Motor neuron (in vitro differentiated cells): ENCODE measurements around the gene SHF. TPM values are rescaled to one million over a fixed set of nuclear protein-coding genes. Genes with fewer than 3 reads are reported as not detected.
"Not testable (repeated sequence)": the region's sequence is repeated elsewhere in the genome, so short reads cannot be mapped to it uniquely, and the experiment has no call there.

Experiments
- ATAC-seq, 8 experiments: fragments of 200-7000 bp; cut with Tn5 transposase; replicated peaks in 6 of 8; 2 replicates each; pipeline ENCODE4 v1.8.0; 2021; ENCODE audit warnings: mild to moderate bottlenecking in 8 of 8, moderate library complexity in 8 of 8
- H3K27ac ChIP-seq, 2 donors: fragments of 250-450 bp; sonication (Bioruptor Pico); 2 replicates each; pipeline ENCODE4 v1.9.0; 2021; ENCODE audit warnings: antibody characterized with exemption in 2 of 2, mild to moderate bottlenecking in 2 of 2, moderate library complexity in 1 of 2
- H3K4me1 ChIP-seq, 2 donors: fragments of 250-450 bp; sonication (Bioruptor Pico); replicated peaks in 1 of 2; 2 replicates each; pipeline ENCODE4 v1.6.1; 2021; ENCODE audit warnings: antibody characterized with exemption in 2 of 2, mild to moderate bottlenecking in 2 of 2, moderate library complexity in 1 of 2
- H3K4me3 ChIP-seq, 5 donors: fragments of 250-450 bp; sonication (Bioruptor Pico); 2 replicates each; pipeline ENCODE4 v1.9.0; 2021; ENCODE audit warnings: antibody characterized with exemption in 5 of 5, mild to moderate bottlenecking in 5 of 5, moderate library complexity in 4 of 5
- WGBS, 10 experiments: fragments of 450-650 bp; shearing (Covaris generic); methylation state at CpG; one replicate each; pipeline ENCODE4 v1.0.0; 2022; 5-methylcytosine and 5-hydroxymethylcytosine counted together
- in situ Hi-C, 9 experiments: fragments of 400-800 bp; cut with MboI; loops; one replicate each; pipeline ENCODE4 v1.15.0; 2021; ENCODE audit warnings: low sequenced_read_pairs in 9 of 9, low pct_unique_long_range_greater_than_20kb in 2 of 9; ENCODE audit not compliant: unreplicated experiment in 9 of 9
- total RNA-seq, 8 experiments: library from RNA; unstranded; fragments of 300-600 nt; gene quantifications; 2 replicates each; pipeline versions ENCODE4 v1.2.3 to v1.2.4, GENCODE V29; 2022

Gene SHF, protein sequence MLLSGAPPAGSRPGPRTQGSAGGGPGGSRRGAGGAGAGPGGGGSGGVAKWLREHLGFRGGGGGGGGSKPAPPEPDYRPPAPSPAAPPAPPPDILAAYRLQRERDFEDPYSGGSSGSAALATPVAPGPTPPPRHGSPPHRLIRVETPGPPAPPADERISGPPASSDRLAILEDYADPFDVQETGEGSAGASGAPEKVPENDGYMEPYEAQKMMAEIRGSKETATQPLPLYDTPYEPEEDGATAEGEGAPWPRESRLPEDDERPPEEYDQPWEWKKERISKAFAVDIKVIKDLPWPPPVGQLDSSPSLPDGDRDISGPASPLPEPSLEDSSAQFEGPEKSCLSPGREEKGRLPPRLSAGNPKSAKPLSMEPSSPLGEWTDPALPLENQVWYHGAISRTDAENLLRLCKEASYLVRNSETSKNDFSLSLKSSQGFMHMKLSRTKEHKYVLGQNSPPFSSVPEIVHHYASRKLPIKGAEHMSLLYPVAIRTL
- 10 to 100 TPM in 5 of 8 experiments, 1 to 10 TPM in 3; 1.0 to 38.7 (median 25.3) TPM for total RNA-seq

DNA sequence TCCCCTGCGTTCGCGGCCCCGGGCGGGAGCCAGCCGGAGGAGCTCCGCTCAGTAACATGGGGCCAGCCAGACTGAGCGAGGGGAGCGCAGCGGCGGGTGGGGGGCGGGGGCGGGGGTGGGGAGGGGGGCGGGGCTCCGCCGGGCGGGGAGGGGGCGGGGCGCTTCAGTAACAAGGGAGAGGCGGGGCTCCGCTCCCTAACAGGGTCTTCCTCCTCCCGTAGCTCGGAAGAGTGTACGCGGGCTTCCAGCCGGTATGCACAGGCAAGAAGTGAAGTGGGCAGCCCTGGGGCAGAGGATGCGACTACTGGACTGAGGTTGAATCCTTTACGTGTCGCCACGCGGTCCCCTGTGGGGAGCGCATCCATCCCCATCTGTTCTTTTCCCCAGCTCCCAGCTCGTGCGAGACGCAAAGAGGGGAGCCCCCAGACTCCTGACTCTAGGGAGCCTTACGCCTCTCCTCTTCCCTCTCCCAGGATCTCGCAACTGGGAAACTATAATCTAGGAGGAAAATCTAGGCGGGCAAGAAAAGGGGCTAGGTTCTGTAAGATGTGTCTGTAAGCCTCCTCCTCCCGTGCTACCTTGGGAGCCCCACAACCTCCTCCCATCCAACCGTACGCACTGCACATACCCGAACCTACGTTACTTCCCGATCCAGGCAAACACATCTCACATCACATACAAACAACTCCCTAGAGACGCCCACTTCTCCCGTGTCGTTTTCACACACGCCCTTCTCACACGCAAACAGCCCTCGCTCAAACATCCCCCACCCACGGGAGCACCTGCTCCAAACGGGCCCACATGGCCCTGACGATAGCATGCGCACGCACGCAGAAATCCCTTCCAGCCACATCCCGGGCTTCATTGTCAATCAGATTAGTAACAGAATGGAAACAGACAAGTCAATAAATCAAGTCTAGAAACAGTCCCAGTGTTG lies at the start of gene SHF:
SHF (minus strand) TSS at position 73 of the 937 bp plus-strand sequence; CDS start at position 58, 15 bp downstream.
- H3K4me1 ChIP-seq = peaks cover 21 to 22% of the 10 kb centered on the region in 2 donors
- in situ Hi-C loops = loop anchor here in 1 of 9 experiments (25.0 kb wide), 1 partner anchor 199 kb away; the partner anchor contains the start of gene GATM
- peak within 1 kb of the TSS; percentile 72 to 80 for H3K27ac ChIP-seq
- 0 to 21% (median 7%) methylated on average over 1 to 16 of the region's 57 CpGs; no CpG with 5 or more reads in 2 of the 10 experiments for WGBS, 10 experiments
- peak within 1 kb of the TSS; percentile 50 to 86 (median 83) for H3K4me3 ChIP-seq
- peak; percentile 76 to 89 (median 84) for ATAC-seq

DNA sequence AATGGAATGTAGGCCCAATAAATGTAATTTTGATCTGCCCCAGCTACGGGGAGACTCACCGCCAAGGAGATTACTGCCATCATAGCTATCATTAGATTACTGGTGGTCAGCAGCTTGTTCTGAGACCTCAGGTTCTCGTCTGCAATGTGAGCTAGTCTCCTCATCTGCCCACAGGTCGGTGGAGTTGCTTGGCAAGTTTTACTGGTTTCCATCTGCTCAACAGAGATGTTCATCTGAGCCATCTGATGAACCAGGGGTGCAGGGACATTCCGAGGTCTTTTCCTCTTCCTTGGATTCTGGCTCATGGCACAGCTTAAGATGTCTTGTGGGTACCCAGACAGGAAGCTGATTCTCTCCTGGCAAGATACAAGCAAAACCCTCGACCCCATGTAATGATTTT lies 49.0 kb upstream of the SHF start:
- in situ Hi-C loops, H3K27ac ChIP-seq, H3K4me3 ChIP-seq, ATAC-seq, H3K4me1 ChIP-seq: not testable (repeated sequence)
- WGBS, 10 experiments = 20 to 67% (median 40%) methylated on average over 1 to 5 of the region's 6 CpGs; no CpG with 5 or more reads in 1 of the 10 experiments

DNA sequence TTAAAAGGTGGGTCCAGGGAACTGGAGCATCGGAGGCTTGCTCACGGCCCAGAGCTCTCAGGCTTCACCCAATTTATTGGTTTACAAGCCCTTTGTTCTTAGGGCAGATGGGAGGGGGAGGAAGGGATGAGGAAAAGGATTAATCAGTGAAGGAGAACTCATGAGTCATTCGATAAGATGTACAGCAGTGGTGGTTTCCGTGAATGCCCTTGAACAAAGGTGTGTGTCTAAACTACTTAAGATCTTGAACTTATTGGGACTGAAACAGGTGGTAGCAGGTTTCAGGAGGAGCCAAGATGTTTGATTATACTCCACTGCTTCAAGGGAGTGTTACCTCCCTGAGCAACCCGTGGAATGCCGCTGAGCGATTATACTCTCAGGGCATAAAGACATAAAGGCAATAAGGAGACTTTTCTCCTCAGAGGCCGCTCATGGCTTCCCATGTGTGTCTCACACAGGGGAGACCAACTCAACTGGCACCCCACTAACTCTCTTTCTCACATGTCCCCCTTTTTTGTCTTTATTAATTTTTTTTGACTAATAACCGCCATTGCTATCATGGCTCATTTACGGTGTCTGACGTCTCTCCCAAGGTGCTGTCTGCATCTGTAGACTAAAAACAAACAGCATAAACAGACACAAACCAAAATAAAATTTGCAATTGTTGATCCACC lies 46.9 kb upstream of the SHF start:
- no peak overlapping the region for H3K4me3 ChIP-seq
- no peak for ATAC-seq
- WGBS, 10 experiments = 0 to 100% (median 37%) methylated on average over 1 to 9 of the region's 11 CpGs; no CpG with 5 or more reads in 1 of the 10 experiments
- H3K4me1 ChIP-seq = no peaks in the 10 kb centered on the region
- no peak overlapping the region for H3K27ac ChIP-seq
- in situ Hi-C loops = no loop called here

DNA sequence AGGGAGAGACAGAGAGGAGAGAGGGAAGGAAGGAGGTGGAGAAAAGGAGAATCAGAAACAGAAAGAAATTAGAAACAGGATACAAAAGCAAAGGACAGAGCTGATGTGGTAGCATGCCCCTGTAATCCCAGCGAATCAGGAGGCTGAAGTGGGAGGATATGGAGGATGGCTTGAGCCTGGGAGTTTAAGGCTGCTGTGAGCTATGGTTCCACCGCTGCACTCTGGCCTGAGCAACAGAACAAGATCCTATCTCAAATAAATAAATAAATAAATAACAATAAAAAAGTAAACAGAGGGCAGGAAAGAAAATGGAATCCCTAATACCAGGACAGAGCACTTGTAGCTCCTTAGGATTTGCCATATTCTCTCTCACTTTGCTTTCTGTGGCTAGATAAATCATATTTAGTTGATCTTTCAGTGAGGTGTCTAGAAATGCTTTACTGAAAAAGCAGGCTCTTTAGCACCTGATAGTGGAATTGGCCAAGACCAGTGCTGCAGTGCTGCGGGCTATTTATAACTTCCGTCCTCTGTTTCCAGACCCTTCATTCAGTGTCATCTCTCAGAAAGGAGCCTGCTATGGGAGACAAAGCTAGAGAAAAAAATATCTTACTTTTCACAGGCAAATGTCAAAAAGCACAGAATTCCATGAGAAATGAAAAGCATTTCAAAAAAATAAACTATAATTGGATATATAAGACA lies 44.2 kb upstream of the SHF start:
- ATAC-seq = no peak
- 17 to 97% (median 84%) methylated on average over 2 to 4 of the region's 4 CpGs for WGBS, 10 experiments
- Histone ChIP-seq H3K4me3 (no peak overlapping the region), H3K27ac (no peak overlapping the region), H3K4me1 (no peaks in the 10 kb centered on the region)
- in situ Hi-C loops = no loop called here

DNA sequence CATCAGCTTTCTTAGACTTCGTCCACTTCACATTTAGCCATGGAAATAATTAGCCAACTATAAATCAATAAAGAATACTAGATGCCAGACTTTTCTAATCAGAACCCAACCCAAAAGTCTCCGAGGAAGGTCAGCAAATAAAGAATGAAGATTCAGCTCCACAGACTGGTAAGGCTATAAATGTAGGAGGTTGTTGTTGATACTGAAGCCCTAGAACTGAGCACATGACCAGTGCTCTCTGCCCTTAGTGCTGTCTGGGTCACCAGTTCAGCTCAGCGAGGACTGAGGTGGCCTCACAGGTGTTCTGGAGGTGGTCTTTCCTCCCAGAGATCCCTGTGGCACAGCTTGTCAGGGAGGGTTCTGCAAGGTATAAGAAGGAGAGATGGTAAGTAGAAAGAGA lies 43.4 kb upstream of the SHF start:
- in situ Hi-C loops = no loop called here
- no peak for ATAC-seq
- WGBS, 10 experiments = 0 to 100% (median 30%) methylated on average over 1 to 3 of the region's 3 CpGs

DNA sequence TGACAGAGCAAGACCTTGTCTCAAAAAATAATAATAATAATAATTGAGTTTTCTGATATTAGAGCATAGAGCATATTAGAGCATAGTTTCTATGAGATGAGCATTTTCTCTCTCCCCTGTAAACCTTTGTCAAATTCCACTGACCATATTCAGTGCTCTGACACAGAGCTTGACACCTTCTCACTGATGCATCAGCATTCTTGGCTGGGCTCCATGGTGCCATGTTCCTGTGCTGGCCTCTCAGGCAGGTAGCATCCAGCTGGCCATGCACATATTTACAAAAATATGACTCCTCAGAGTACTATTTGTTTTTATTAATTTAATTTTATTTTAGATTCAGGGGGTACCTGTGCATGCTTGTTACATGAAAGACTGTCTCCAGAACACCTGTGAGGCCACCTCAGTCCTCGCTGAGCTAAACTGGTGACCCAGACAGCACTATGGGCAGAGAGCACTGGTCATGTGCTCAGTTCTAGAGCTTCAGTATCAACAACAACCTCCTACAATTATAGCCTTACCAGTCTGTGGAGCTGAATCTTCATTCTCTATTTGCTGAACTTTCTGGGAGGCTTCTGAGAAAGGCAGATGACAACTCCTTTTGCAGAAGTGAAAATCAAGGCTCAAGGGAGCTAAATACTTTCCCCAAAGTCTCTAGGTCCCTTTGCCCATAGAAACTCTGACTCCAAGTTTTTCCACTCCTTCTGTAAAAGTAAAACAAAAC lies 42.6 kb upstream of the SHF start:
- no peaks in the 10 kb centered on the region for H3K4me1 ChIP-seq
- whole genome bisulfite sequencing, 10 experiments = 0% methylated on average over 1 of the region's 1 CpG; no CpG with 5 or more reads in 6 of the 10 experiments
- H3K4me3 ChIP-seq = no peak overlapping the region
- in situ Hi-C loops = no loop called here
- no peak overlapping the region for H3K27ac ChIP-seq
- ATAC-seq = no peak

More for the DNA sequence above, 43.4 kb upstream of the SHF start:
- no peak overlapping the region for H3K4me3 ChIP-seq
- H3K4me1 ChIP-seq = no peaks in the 10 kb centered on the region
- no peak overlapping the region for H3K27ac ChIP-seq

DNA sequence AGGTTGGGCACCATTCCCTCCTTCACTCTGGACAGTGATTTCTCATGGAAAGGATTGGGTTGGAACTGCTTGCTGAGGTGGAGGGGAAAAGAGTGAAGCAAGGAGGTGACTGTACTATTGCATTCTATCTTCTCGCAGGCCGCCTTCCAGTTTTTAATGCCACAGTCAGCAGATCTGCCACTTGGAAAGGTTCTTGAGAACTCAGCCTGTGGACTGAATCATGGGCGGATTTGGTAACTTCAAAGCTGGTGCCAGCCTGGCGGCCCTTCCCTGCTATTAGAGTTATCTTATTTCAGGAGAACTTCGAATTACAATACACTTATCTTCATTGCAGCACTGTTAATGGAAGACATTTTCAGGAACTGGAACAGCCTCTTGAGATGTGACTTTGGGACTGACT lies 41.2 kb upstream of the SHF start:
- no peak for ATAC-seq
- Histone ChIP-seq H3K4me1 (no peaks in the 10 kb centered on the region), H3K4me3 (no peak overlapping the region), H3K27ac (no peak overlapping the region)
- WGBS, 10 experiments = 20 to 88% (median 58%) methylated on average over 1 to 4 of the region's 5 CpGs; no CpG with 5 or more reads in 2 of the 10 experiments
- in situ Hi-C loops = no loop called here

DNA sequence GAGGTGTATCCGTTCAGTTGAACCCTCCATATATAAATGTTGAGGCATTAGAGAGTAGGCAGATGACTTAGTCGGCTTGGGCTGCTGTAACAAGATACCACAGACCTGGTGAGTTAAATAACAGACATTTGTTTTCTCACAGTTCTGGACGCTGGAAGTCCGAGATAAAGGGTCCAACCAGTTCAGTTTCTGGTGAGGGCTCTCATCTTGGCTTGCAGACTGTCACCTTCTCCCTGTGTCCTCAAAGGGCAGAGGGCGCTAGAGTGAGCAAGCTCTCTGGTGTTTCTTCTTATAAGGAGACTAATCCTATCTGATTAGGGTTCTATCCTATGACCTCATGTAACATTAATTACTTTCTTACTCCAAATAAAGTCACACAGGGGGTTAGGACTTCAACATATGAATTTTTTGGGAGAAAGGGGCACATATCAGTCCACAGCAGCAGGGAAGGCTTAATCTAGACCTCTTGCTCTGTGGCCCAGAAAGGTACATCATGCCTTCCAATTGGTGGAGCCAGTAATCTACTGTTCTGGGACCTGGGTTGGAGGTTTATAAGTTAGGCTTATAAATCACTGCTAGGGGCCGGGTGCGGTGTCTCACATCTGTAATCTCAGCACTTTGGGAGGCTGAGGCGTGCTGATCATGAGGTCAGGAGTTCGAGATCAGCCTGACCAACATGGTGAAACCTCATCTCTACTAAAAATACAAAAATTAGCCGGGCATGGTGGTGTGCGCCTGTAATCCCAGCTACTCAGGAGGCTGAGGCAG lies 37.9 kb upstream of the SHF start:
- in situ Hi-C loops = no loop called here
- 7 to 92% (median 56%) methylated on average over 3 to 7 of the region's 11 CpGs; no CpG with 5 or more reads in 2 of the 10 experiments for WGBS, 10 experiments
- H3K4me1 ChIP-seq = no peaks in the 10 kb centered on the region
- no peak for ATAC-seq
- no peak overlapping the region for H3K4me3 ChIP-seq
- no peak overlapping the region for H3K27ac ChIP-seq

DNA sequence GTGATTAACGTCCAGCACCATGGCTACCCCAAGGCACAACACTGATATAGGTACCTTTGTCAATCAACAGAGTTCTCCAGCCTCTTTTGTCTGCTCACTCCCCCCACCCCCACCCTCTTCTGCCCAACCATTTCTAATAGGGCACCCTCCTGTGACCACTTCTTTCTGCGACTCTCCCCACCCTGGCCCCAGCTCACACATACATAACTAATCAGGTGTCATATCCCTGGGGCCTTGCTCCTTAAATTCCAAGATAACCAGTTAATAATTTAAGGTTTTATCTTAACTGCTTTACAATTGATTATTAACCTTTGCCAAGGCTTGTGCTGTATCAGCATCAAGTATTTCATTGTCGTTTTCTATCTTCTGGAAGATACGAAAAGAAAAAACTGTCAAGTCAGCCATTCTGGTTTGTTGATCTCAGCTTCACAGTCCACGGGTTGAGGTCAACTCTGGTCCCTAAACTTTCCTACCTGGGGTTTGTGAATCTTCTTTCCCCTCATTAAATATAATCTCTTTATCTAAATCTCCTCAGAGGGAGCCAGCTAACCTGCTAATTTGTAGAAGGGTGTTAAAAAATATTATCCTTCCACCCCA lies 37.0 kb upstream of the SHF start:
- Histone ChIP-seq H3K27ac (no peak overlapping the region), H3K4me3 (no peak overlapping the region), H3K4me1 (no peaks in the 10 kb centered on the region)
- 14 to 77% (median 48%) methylated on average over 1 to 4 of the region's 5 CpGs; no CpG with 5 or more reads in 2 of the 10 experiments for WGBS, 10 experiments
- in situ Hi-C loops = loop anchor here in 2 of 9 experiments (25.0 kb wide), 1 partner anchor 163 kb away; the partner anchor contains the start of gene GATM (in 2 of the 2)
- no peak for ATAC-seq

DNA sequence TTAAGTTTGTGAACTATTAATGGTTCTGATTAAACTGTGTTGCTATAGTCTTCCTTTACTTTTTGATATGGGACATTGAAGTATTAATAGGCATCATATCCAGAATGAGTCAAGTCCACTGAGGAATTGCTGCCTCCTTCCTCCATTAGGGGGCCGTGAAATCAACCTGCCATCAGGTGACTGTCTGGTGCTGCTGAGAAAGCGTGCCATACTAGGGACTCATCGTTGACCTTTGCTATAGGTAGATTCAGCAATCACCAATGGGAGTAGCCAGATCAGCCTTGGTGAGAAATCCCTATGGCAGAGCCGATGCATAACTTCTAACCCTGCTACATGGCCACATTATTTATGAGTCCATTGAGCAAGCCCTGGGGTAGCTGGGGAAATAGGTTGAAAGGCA lies 34.2 kb upstream of the SHF start:
- in situ Hi-C loops = loop anchor here in 2 of 9 experiments (25.0 kb wide), 1 partner anchor 165 kb away; the partner anchor contains the start of gene GATM (in 2 of the 2)
- no peak for ATAC-seq
- 15 to 100% (median 82%) methylated on average over 1 to 4 of the region's 4 CpGs; no CpG with 5 or more reads in 1 of the 10 experiments for WGBS, 10 experiments
- no peaks in the 10 kb centered on the region for H3K4me1 ChIP-seq
- no peak overlapping the region for H3K4me3 ChIP-seq
- no peak overlapping the region for H3K27ac ChIP-seq
